Measurements from ENCODE around the gene TLX1.

Gene TLX1

GRCh38 chr10:101111547-101111946, 19.6 kb upstream of the TLX1 start:
- DNase-seq (ENCODE audit: low read depth in 1 of 2, low spot score in 1 of 2): no peak

DNA sequence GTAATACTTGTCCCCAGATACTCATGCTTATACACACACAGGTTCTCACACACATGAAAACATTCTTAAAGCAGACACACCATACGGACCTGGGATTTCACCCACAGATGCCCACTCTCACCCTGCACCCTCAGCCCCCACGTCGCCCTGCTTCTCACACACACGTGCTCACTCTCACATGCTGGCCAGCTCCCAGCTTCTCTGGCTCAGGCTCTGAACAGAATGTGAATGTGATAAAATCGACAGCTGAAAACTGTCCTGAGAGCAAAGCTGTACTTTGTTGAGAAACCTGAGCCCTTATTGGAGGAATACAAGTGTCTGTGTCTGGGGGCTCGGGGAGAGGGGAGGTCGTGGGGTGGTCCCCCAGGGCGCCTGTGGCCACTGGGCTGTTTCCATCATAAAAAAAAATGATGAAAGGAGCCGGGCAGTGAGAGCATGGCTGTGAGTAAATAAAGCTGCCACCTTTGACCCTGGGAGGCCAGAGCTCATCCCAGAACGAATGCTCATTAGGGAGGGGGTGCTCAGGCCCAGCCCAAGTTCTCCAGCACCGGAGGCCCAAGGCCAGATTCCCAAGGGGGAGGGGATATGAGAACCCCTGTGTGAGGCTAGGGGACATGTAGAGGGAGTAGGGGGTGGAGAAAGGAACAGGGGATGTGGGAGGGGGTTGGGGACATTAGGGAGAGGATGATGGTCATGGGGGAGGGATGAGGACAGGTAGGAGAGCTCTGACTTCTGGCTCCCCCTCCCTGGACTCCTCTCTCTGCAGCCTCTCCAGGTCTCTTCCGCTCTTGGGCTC, 18.1 kb upstream of the TLX1 start:
- no peak for DNase-seq (ENCODE audit: low read depth in 1 of 2, low spot score in 1 of 2)

DNA sequence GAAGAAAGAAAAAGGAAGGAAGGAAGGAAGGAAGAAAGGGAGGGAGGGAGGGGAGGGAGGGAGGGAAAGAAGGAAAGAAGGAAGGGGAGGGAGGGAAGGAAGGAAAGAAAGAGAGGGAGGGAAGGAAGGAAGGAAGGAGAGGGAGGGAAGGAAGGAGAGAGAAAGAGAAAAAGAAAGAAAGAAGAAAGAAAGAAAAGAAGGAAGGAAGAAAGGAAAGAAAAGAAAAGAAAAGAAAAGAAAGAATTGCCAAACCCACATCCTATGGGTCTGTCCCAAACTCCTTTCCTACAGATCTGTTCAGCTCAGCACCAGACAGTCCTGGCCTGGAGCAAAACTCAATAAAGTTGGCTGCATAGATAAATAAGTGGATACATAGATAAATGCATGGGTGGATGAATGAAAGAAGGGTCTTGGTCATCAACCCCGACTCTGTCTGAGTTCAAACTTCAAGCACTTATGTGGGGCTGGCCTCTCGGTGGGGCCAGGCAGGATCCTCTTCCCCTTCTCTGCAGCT, 17.2 kb upstream of the TLX1 start:
- no peak for DNase-seq (ENCODE audit: low read depth in 1 of 2, low spot score in 1 of 2)

DNA sequence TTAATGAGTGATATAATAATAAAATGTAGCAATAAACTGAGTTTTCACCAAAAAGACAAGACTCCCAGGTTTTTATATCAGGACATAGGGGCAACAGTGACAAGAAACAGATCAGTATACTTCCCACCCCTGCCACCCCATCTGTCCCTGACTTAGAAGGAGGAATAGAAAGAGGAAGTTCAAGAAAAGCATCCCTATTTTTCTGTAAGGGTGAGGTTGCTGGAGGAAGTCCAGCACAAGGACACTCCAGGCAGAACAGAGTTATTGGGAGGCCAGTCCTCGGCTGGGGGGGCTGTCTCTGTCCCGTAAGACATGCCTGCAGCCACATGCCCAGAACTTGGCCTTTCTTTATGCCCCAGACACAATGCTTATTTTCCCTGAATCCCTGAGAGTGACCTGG, 16.5 kb upstream of the TLX1 start:
- no peak for DNase-seq (ENCODE audit: low read depth in 1 of 2, low spot score in 1 of 2)

- no peak for DNase-seq (ENCODE audit: low read depth in 1 of 2, low spot score in 1 of 2)
Measured at GRCh38 chr10:101116754-101117153, 14.3 kb upstream of the TLX1 start.

- no peak for DNase-seq (ENCODE audit: low read depth in 1 of 2, low spot score in 1 of 2)
Measured at GRCh38 chr10:101118031-101118430, 13.1 kb upstream of the TLX1 start.

DNA sequence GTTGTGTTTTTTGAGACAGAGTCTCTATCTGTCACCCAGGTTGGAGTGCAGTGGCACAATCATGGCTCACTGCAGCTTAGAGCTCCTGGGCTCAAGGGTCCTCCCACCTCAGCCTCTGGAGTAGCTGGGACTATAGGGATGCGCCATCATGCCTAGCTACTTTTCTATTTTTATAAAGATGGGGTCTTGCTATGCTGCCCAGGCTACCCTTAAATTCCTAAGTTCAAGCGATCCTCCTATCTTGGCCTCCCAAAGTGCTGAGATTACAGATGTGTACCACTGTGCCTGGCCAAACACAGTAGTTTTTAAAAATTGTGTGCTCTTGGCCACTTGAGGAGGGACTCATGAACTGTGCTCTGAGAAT, 10.6 kb upstream of the TLX1 start:
- DNase-seq (ENCODE audit: low read depth in 1 of 2, low spot score in 1 of 2): no peak

DNA sequence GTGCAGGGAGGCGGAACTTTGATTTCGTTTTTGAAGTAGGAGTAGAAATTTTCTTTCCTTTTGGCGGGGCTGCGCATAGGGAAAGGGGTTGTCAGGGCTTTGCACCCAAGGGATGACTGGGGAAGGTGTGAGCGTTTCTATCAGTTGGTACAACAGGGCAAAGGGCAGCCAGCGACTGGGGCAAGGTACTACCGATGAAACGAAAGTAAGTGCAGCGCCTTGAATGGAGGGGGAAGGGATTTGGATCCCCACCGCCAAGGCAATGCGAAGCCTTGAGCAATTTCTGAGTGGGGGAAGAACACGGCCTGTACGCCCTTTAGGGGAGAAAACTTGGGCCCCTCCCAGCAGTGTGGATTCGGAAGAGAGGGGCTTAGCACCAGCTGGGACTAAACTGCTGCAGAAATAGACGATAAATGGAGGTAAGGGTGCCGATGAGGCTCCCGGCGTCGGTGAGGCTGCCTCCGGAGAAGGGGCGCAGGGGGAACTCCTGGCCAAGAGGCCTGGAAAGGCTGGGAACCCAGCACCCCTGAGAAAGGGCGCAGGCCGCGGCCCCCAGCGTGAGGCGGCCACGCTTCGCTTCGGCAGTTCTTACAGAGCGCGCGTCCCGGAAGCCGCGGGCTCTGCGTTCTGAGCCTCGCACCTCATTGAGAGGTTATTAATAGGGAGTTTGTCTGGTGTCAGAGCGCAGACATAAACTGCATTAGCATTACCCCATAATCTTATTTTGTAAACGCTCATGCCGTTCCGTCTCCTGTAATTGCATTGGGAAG, 10.0 kb upstream of the TLX1 start:
- no peak for DNase-seq (ENCODE audit: low read depth in 1 of 2, low spot score in 1 of 2)

DNA sequence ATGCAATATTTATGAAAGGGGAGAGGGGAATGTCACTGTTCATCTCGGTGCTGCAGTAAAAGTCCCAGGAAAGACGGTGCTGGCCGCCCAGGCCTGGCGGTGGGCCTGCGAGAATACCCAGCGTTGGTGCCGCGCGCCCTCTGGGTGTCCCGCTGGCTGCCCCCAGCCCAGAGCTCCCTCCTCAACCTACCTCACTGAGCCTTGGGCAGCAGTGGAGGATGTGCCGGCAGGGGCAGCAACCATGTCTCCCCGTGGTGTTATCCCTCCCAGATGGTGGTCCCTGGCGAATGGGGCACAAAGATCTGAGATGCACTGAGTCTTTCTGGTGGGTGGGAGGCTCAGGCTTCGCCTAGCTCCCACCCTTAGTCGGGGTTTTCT, 9.5 kb upstream of the TLX1 start:
- DNase-seq (ENCODE audit: low read depth in 1 of 2, low spot score in 1 of 2): no peak

DNA sequence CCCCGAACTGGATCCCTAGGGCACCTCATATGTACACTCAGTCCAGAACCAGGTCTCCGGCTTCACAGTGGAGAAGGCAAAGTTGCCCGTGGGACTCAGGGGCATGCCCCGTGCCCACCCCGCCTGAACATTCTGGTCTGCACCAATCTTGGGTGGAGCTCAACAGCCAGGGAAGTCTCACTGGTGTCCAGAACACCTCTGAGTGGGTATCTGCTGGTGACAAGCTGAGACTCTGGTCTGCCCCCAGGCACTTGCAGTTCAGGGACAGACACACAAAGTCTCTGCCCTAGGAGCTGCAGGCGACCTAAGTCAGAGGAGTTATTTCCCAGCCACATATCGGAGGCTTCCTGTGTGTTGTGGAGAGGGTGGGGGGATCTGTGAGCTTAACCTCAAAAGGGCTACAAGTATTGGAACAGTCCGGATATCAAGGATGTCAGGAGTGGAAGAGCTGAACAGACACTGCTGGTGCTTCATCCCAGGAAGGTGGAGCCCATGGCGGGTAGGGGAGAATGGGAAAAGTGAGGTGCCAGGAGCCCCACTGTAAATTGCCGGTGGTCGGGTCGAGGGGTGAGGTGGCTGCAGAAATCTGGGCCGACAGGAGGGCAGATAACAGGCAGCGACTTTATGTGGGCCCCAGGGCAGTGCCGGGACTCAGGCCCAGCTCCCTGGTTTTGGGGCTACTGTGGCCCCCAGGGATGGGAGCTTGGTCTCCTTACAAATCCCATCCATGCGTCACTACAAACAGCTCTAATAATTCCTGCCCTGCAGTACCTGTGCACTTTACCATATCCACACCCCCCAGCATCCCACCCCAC, 8.6 kb upstream of the TLX1 start:
- no peak for DNase-seq (ENCODE audit: low read depth in 1 of 2, low spot score in 1 of 2)

DNA sequence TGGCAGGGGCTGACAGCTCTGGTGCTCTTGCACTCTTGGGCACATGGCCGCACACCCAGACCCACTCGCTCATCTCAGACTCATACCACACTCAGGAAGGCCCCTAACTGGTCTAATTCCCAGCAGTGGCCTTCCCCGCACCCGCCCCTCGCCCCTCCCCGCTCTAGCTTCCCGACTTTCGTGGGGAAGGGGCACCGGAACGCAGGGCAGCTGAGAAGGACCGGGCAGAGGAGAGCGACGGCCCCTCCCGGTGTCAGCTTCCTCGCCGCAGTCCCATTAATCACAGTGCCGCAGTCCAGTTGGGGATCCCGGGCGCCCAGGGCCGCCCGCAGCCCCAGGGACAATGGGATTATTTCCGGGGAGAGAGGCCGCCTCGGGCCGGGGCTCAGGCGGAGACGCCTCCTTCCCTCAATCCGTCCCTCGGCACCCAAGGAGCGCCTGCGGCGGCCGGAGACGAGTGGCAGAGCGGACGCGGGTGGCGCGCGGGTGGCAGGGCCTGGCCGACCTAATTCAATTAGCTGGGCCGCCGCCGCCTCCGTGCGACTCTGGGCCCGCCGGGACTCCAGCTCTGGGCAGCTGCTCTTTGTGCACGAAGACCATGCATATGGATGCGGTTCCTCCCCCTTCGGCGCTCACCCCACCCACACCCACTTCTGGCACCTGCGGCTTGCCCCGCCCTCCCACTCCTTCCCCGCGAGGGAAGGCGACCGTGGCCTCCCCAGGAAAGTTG, 7.8 kb upstream of the TLX1 start:
- DNase-seq (ENCODE audit: low read depth in 1 of 2, low spot score in 1 of 2): no peak

DNA sequence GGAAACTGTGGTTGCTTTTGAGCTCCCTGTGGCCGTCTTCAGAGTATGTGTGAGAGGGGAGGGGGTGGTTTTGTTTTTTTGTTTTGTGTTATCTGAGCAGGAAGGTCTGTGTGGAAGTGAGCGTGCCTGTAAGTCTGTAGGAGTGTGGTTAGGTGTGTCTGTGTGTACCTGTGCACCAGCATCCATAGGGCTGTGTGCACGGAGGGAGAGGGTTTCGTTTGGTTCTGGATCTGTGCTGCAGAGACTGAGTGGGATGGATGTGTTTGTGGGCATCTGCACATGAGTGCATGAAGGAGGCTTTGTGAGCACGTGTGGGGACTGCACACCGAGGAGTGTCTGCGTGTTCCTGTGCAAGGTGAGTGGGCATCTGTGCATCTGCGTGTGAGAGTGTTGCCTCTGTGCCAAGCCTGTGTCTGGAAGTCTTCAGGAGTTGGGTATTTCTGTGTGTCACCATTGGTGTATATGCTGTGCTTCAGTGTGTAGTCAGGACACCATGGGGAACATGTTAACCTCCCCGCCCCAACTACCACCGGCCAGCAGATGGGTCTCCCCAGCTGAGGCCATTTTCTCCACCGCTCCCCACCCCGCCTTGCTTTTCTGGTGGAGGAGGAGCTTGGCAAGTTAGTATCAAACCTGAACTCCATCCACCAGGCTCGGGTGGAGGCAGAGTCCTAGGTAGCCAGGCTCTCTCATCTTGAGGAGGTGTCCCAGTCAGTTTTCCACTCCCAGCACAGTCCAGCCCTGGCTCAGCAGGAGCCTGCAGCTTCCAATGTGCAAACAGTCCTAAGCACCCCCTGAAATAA, 7.1 kb upstream of the TLX1 start:
- no peak for DNase-seq (ENCODE audit: low read depth in 1 of 2, low spot score in 1 of 2)

DNA sequence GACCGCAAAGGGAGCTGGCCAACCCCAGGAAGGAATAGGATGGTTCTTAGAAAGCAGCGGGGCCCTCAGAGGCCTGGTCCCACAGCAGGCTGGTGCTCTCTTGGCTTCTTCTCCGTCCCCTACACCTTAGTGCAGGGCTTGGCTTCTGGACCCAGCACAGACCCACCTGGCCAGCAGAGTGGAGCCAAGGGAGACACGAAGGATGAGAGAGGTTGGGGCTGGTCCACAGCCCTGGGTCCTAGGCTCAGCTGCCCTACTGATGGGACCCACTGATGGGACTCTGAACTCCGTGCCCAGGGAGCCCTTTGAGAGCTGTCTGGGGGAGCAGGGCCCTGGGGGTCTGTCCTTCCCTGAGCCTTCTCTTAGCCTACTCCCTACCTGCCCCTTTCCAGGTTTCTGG, 6.2 kb upstream of the TLX1 start:
- DNase-seq (ENCODE audit: low read depth in 1 of 2, low spot score in 1 of 2): no peak

DNA sequence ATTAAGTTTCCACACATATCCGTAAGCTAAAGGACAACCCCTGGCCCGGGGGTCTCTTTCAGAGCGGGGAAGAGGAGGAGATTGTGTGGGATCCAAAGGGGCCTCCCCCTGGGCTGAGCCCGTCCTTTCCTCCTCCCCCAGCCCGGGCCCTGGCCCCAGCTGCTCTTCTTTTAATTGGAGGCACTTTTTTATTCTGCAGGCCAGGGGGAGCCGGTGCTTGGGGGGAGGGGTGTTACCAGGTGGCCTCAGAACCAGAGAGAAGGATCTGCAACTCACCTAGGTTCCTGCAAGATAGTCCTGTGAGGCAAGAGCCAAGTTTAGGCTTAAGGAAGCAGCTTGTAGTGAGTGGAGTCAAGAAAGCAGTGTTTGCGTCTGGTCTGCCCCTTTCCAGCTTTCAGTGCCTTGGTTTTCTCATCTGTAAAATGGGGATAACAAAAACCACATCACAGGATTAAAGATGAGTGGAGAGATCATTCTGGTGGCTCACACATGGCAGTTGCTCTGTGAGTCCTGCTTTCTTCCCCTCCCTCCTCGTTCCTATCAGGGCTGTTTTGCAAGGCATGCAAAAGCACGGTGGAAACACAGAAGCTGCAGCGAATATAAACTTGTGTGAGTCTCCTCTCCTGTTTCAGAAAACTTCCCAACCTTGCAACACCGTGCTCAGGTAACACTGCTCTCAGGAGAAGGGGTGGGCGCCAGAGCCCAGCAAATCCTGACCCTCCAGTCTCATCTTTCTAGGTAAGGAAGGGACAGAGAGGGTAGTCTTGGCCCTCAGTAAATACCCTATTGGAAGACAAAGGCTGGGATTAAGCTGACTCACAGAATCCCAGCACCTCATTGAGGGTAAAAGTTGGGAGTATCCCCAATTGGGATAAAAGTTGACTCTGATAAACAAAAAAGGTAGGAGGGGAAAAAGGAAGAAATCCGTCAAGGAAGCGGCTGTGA, 4.1 kb upstream of the TLX1 start:
- DNase-seq (ENCODE audit: low read depth in 1 of 2, low spot score in 1 of 2): no peak

GRCh38 chr10:101130141-101130540, 959 bp upstream of the TLX1 start:
- DNase-seq (ENCODE audit: low read depth in 1 of 2, low spot score in 1 of 2): no peak

- DNase-seq (ENCODE audit: low read depth in 1 of 2, low spot score in 1 of 2): no peak
Measured at GRCh38 chr10:101131962-101132635, 999 bp downstream of the TLX1 start.

GRCh38 chr10:101132636-101133473, 1.8 kb downstream of the TLX1 start:
- no peak for DNase-seq (ENCODE audit: low read depth in 1 of 2, low spot score in 1 of 2)

All from activated CD4-positive, alpha-beta T cell treated with anti-CD3 and anti-CD28 coated beads, Interleukin-2, amount 50 U/mL, for 24 hours (primary cell).